Keratinocyte (primary cell): ENCODE measurements around the gene TCF23. TPM values are rescaled to one million over a fixed set of nuclear protein-coding genes. Genes with fewer than 3 reads are reported as not detected.

Source experiments
- DNase-seq: peaks from one replicate; pipeline ENCODE4 v3.0.0-alpha.2; 2011; ENCODE audit warnings: low read depth, missing footprints, low spot score
- FAIRE-seq: peaks from 2 replicates; lab custom pipeline; 2011; peaks lifted over from hg19 to GRCh38; lab: Jason Lieb, UNC
- H2AFZ ChIP-seq: 2 replicates; pipeline ENCODE4 v1.6.0; 2012; ENCODE audit warnings: low read length, control low read depth, inconsistent platforms; ENCODE audit not compliant: control insufficient read depth
- H3K27ac ChIP-seq: 2 replicates; pipeline ENCODE4 v1.5.1; 2011; ENCODE audit warnings: low read length; ENCODE audit not compliant: control insufficient read depth, insufficient read depth
- H3K27me3 ChIP-seq: 3 replicates; pipeline ENCODE4 v1.6.0; 2011; ENCODE audit warnings: low read length; ENCODE audit not compliant: control insufficient read depth, insufficient read depth; ENCODE audit errors: extremely low read depth
- H3K36me3 ChIP-seq, 2 experiments: 2 replicates in 1 of 2; 3 replicates in 1 of 2; pipeline ENCODE4 v1.5.1; 2011; ENCODE audit warnings: low read length in 2 of 2, mild to moderate bottlenecking in 1 of 2; ENCODE audit not compliant: control insufficient read depth in 2 of 2, insufficient read depth in 2 of 2; ENCODE audit errors: extremely low read depth in 1 of 2
- H3K4me1 ChIP-seq: 3 replicates; pipeline ENCODE4 v1.5.1; 2011; ENCODE audit warnings: low read length; ENCODE audit not compliant: control insufficient read depth, insufficient read depth; ENCODE audit errors: extremely low read depth
- H3K4me2 ChIP-seq: 3 replicates; pipeline ENCODE4 v1.6.0; 2011; ENCODE audit warnings: low read depth, low read length; ENCODE audit not compliant: control insufficient read depth, insufficient read depth; ENCODE audit errors: extremely low read depth
- H3K4me3 ChIP-seq, 3 experiments: fragments of 200-600 bp in 1 of 3; sonication (generic) in 1 of 3; 2 replicates in 2 of 3; 3 replicates in 1 of 3; pipeline ENCODE4 v1.5.1; 2011 to 2016; ENCODE audit warnings: low read length in 3 of 3, mild to moderate bottlenecking in 3 of 3, control low read depth in 2 of 3, inconsistent platforms in 1 of 3, low read depth in 1 of 3, mixed read lengths in 1 of 3, mixed run types in 1 of 3, moderate library complexity in 1 of 3; ENCODE audit not compliant: control insufficient read depth in 2 of 3, insufficient read depth in 2 of 3; ENCODE audit errors: extremely low read depth in 1 of 3
- H3K79me2 ChIP-seq: 2 replicates; pipeline ENCODE4 v1.6.0; 2012; ENCODE audit warnings: low read length; ENCODE audit not compliant: control insufficient read depth, insufficient read depth
- H3K9ac ChIP-seq: 3 replicates; pipeline ENCODE4 v1.6.0; 2011; ENCODE audit warnings: low read length; ENCODE audit not compliant: control insufficient read depth, insufficient read depth; ENCODE audit errors: extremely low read depth
- H3K9me1 ChIP-seq: 3 replicates; pipeline ENCODE4 v1.6.0; 2011; ENCODE audit warnings: low read length; ENCODE audit not compliant: control insufficient read depth, insufficient read depth; ENCODE audit errors: extremely low read depth
- H3K9me3 ChIP-seq: 2 replicates; pipeline ENCODE4 v1.5.1; 2012; ENCODE audit warnings: low read depth, low read length; ENCODE audit not compliant: control insufficient read depth
- H4K20me1 ChIP-seq: 3 replicates; pipeline ENCODE4 v1.6.0; 2011; ENCODE audit warnings: low read length; ENCODE audit not compliant: control insufficient read depth, insufficient read depth; ENCODE audit errors: extremely low read depth
- CTCF ChIP-seq, 3 experiments: IDR thresholded peaks in 1 of 3; conservative IDR thresholded peaks in 1 of 3; optimal IDR thresholded peaks in 1 of 3; 2 replicates in 2 of 3; 3 replicates in 1 of 3; pipeline versions ENCODE3 to v1.5.1; 2011; ENCODE audit warnings: low read length in 3 of 3, mild to moderate bottlenecking in 3 of 3, moderate library complexity in 2 of 3, control low read depth in 1 of 3, inconsistent platforms in 1 of 3; ENCODE audit not compliant: insufficient read depth in 2 of 3; ENCODE audit errors: extremely low read depth in 1 of 3
- EZH2 ChIP-seq: IDR thresholded peaks from one replicate; pipeline ENCODE4 v1.6.1; 2012; ENCODE audit warnings: inconsistent platforms, mild to moderate bottlenecking, low read length, moderate library complexity
- dilution Hi-C: fragments of 300-500 bp; cut with MboI; formaldehyde crosslinking; loops from one replicate; pipeline ENCODE4 v1.7.0; 2020; ENCODE audit warnings: low sequenced_read_pairs; ENCODE audit not compliant: extremely low pct_ligation_motif_present
- polyA plus RNA-seq, 5 experiments: library from polyadenylated mRNA; depleted of rRNA in 3 of 5; stranded (reverse) in 3 of 5; stranded (forward) in 1 of 5; unstranded in 1 of 5; fragments of >200 nt; gene quantifications; 1 replicate in 1 of 5; 2 replicates in 3 of 5; 3 replicates in 1 of 5; pipeline versions ENCODE4 v1.2.1 to v1.2.3, GENCODE V29; 2011 to 2012; ENCODE audit warnings: missing spikeins in 2 of 5, low read depth in 1 of 5, low replicate concordance in 1 of 5

Gene TCF23
- polyA plus RNA-seq, 1 donor (not counting 4 experiments of a cell fraction or from before 2014, with no cell fraction given) = not detected

DNA sequence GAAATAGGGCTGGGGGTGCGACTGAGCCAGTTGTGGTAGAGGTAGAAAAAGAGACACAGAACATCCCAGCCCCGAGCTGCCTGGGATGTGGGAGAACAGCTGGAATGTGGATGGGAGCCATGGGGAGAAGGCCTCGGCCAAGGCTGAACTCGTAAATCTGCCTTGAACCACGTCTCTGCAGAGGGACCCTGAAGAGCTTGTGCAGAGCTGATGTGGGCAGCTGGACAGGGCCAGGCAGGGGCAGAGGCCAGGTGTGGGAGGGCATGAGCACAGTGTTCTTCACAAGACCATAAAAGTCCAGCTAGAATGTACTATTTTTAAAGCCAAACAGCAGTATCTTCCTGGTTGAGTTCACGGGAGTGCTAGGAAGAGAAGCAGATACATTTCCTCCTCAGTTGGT lies 5.7 kb downstream of the TCF23 start:
- dilution Hi-C loops = no loop called here
- H2AFZ ChIP-seq = no peak overlapping the region
- H3K9ac ChIP-seq = no peak overlapping the region
- no peak overlapping the region for H3K4me3 ChIP-seq
- no peaks in the 10 kb centered on the region for H3K27me3 ChIP-seq
- H3K79me2 ChIP-seq = no peaks in the 10 kb centered on the region
- H3K4me2 ChIP-seq = no peak overlapping the region
- FAIRE-seq (no peak), DNase-seq (no peak)
- H3K36me3 ChIP-seq = no peaks in the 10 kb centered on the region
- no peak overlapping the region for H3K27ac ChIP-seq
- no peaks in the 10 kb centered on the region for H3K9me1 ChIP-seq
- TF ChIP-seq CTCF (optimal IDR thresholded peaks at IDR 0.05 in 1 of 3, IDR thresholded peaks at IDR 0.05 in 1 of 3, conservative IDR thresholded peaks at IDR 0.05 in 1 of 3; ENCODE audit: extremely low read depth in 1 of 3, insufficient read depth in 2 of 3, low read length in 3 of 3) (no peak), EZH2 (no peak)
- H3K4me1 ChIP-seq = peaks cover 5% of the 10 kb centered on the region
- no peaks in the 10 kb centered on the region for H3K9me3 ChIP-seq
- no peaks in the 10 kb centered on the region for H4K20me1 ChIP-seq

- H3K9me3 ChIP-seq = no peaks in the 10 kb centered on the region
- H4K20me1 ChIP-seq = no peaks in the 10 kb centered on the region
- dilution Hi-C loops = no loop called here
- TF ChIP-seq CTCF (optimal IDR thresholded peaks at IDR 0.05 in 1 of 3, IDR thresholded peaks at IDR 0.05 in 1 of 3, conservative IDR thresholded peaks at IDR 0.05 in 1 of 3; ENCODE audit: extremely low read depth in 1 of 3, insufficient read depth in 2 of 3, low read length in 3 of 3) = no peak
- TF ChIP-seq EZH2 = no peak
- H3K79me2 ChIP-seq = no peaks in the 10 kb centered on the region
- peaks cover 5% of the 10 kb centered on the region for H3K4me1 ChIP-seq
- H3K27me3 ChIP-seq = no peaks in the 10 kb centered on the region
- no peak overlapping the region for H3K4me2 ChIP-seq
- no peak overlapping the region for H3K4me3 ChIP-seq
- no peaks in the 10 kb centered on the region for H3K36me3 ChIP-seq
- DNase-seq (no peak), FAIRE-seq (peak; percentile 64)
- no peak overlapping the region for H2AFZ ChIP-seq
- no peaks in the 10 kb centered on the region for H3K9me1 ChIP-seq
- no peak overlapping the region for H3K9ac ChIP-seq
- H3K27ac ChIP-seq = no peak overlapping the region
Observed at GRCh38 chr2:27155069-27155520, 6.3 kb downstream of the TCF23 start.
